Sciatic nerve (tissue), 2 donors: ENCODE data around the gene GAL3ST3. TPM values are rescaled to one million over a fixed set of nuclear protein-coding genes. Genes with fewer than 3 reads are reported as not detected.
A peak's percentile ranks its signal among the peaks of the same experiment; 100 is the strongest.

Experiments used
- ATAC-seq: fragments of 200-7000 bp; cut with Tn5 transposase; one replicate; pipeline ENCODE4 v1.9.1; 2020; ENCODE audit warnings: mild to moderate bottlenecking, moderate library complexity
- DNase-seq: peaks from one replicate; pipeline ENCODE4 v3.0.0-alpha.2; 2020; ENCODE audit warnings: low spot score
- intact Hi-C: fragments of 100-400 bp; cut with DNase I; formaldehyde crosslinking; loops from one replicate; pipeline ENCODE4 v1.14.2; 2022
- total RNA-seq: library from RNA; stranded (reverse); fragmentation: NEBNext Ultra II Directional; extraction: Animal tissue kit (Norgen Biotek cat#: 25700); gene quantifications from one replicate; pipeline ENCODE4 v1.2.1, GENCODE V29; 2021
- donor health status: DM: no; HTN: no; CAD: no.
- donor health status: DM: no; HTN: no; CAD: no.

Gene GAL3ST3
- total RNA-seq, 1 donor from 2014 or later: not detected

- ATAC-seq: no peak
- intact Hi-C loops: no loop called here
Observed at GRCh38 chr11:66071381-66071801, 22.4 kb upstream of the GAL3ST3 start.

GRCh38 chr11:66070604-66071380 lies 21.8 kb upstream of the GAL3ST3 start:
- intact Hi-C loops: no loop called here
- DNase-seq (peak; percentile 82), ATAC-seq (peak; percentile 28)

More at GRCh38 chr11:66071381-66071801, 22.4 kb upstream of the GAL3ST3 start:
- no peak for DNase-seq

GRCh38 chr11:66069715-66070603 lies 21.0 kb upstream of the GAL3ST3 start, which contains the start of gene PACS1:
TSS of gene PACS1 (plus strand) at chr11:66070272. CDS start at chr11:66070487, 215 bp downstream.
- DNase-seq: peak; percentile 90
- peak; percentile 81 for ATAC-seq
- intact Hi-C loops: no loop called here

- intact Hi-C loops: no loop called here
- DNase-seq (peak; percentile 71), ATAC-seq (peak; percentile 48)
Observed at GRCh38 chr11:66068923-66069714, 20.2 kb upstream of the GAL3ST3 start.

- ATAC-seq (peak; percentile 58), DNase-seq (peak; percentile 81)
- intact Hi-C loops: no loop called here
Observed at GRCh38 chr11:66068154-66068821, 19.3 kb upstream of the GAL3ST3 start.

- intact Hi-C loops: no loop called here
- ATAC-seq (no peak), DNase-seq (peak; percentile 51)
Observed at GRCh38 chr11:66067640-66068039, 18.7 kb upstream of the GAL3ST3 start.

GRCh38 chr11:66066751-66067150 lies 17.8 kb upstream of the GAL3ST3 start:
- DNase-seq (no peak), ATAC-seq (no peak)
- intact Hi-C loops: no loop called here

- no peak for DNase-seq
- ATAC-seq: no peak
- intact Hi-C loops: no loop called here
Observed at GRCh38 chr11:66064571-66064970, 15.6 kb upstream of the GAL3ST3 start.

GRCh38 chr11:66063900-66064299 lies 14.9 kb upstream of the GAL3ST3 start:
- no peak for ATAC-seq
- no peak for DNase-seq
- intact Hi-C loops: no loop called here

GRCh38 chr11:66062408-66062807 lies 13.4 kb upstream of the GAL3ST3 start:
- DNase-seq (no peak), ATAC-seq (no peak)
- intact Hi-C loops: no loop called here

- ATAC-seq: no peak
- no peak for DNase-seq
- intact Hi-C loops: no loop called here
Observed at GRCh38 chr11:66061268-66061667, 12.3 kb upstream of the GAL3ST3 start.

- DNase-seq (no peak), ATAC-seq (no peak)
- intact Hi-C loops: no loop called here
Observed at GRCh38 chr11:66059966-66060680, 11.2 kb upstream of the GAL3ST3 start.

GRCh38 chr11:66056501-66056900 lies 7.5 kb upstream of the GAL3ST3 start:
- intact Hi-C loops: no loop called here
- no peak for ATAC-seq
- no peak for DNase-seq

GRCh38 chr11:66055021-66055420 lies 6.1 kb upstream of the GAL3ST3 start:
- intact Hi-C loops: no loop called here
- DNase-seq (no peak), ATAC-seq (no peak)

- no peak for ATAC-seq
- no peak for DNase-seq
- intact Hi-C loops: no loop called here
Observed at GRCh38 chr11:66052664-66052982, 3.7 kb upstream of the GAL3ST3 start.

GRCh38 chr11:66051766-66052663 lies 3.1 kb upstream of the GAL3ST3 start, which contains the start of gene SF3B2:
TSS of gene SF3B2 (plus strand) at chr11:66052364. CDS start at chr11:66052385, 21 bp downstream.
- intact Hi-C loops: no loop called here
- peak; percentile 99 for ATAC-seq

GRCh38 chr11:66051371-66051765 lies 2.4 kb upstream of the GAL3ST3 start:
- intact Hi-C loops: no loop called here
- no peak for DNase-seq
- ATAC-seq: no peak

More at GRCh38 chr11:66051766-66052663, 3.1 kb upstream of the GAL3ST3 start, which contains the start of gene SF3B2:
- DNase-seq: peak; percentile 97
